K562 (cell line): Measurements from ENCODE around the gene RERE.

ENCODE experiments used
- CTCF ChIP-seq, 3 experiments: IDR thresholded peaks in 2 of 3; conservative IDR thresholded peaks in 1 of 3; 2 replicates each; pipeline ENCODE4 v1.5.1; 2011 to 2012; ENCODE audit warnings: low read length in 3 of 3, mild to moderate bottlenecking in 3 of 3, control low read depth in 2 of 3, improper control_type of control experiment in 1 of 3, inconsistent platforms in 1 of 3, low read depth in 1 of 3, mixed read lengths in 1 of 3, moderate library complexity in 1 of 3; ENCODE audit not compliant: insufficient read depth in 2 of 3
- HNRNPK ChIP-seq: fragments of 200-400 bp; formaldehyde crosslinking; IDR thresholded peaks from one replicate; pipeline ENCODE4 v1.6.1; 2018; ENCODE audit warnings: mild to moderate bottlenecking, low read depth, low read length; ENCODE audit not compliant: poor library complexity, severe bottlenecking
- NCOA6 ChIP-seq: fragments of 450-650 bp; IDR thresholded peaks from 2 replicates; pipeline ENCODE4 v1.6.1; 2017; ENCODE audit warnings: mild to moderate bottlenecking
- POLR2AphosphoS2 ChIP-seq: IDR thresholded peaks from 2 replicates; pipeline ENCODE4 v1.6.1; 2012; ENCODE audit warnings: low read length, improper control_type of control experiment
- RAD21 ChIP-seq, 2 experiments: fragments of 250-450 bp in 1 of 2; fragments of 450-650 bp in 1 of 2; sonication (Bioruptor Pico) in 1 of 2; formaldehyde crosslinking in 1 of 2; IDR thresholded peaks in 1 of 2; conservative IDR thresholded peaks in 1 of 2; 2 replicates each; pipeline versions ENCODE4 v1.4.0 to v1.8.0; 2020 to 2022; ENCODE audit warnings: mild to moderate bottlenecking in 2 of 2, moderate library complexity in 1 of 2
- SMAD1 ChIP-seq: fragments of 150-350 bp; IDR thresholded peaks from 2 replicates; pipeline ENCODE4 v1.6.1; 2014; ENCODE audit warnings: low read length, low read depth; ENCODE audit not compliant: partially characterized antibody
- TF ChIP-seq, protein P1 (sequence below): fragments of 450-650 bp; formaldehyde crosslinking; conservative IDR thresholded peaks from 2 replicates; pipeline ENCODE4 v1.4.0; 2022; ENCODE audit warnings: mild to moderate bottlenecking, missing genetic modification characterization

DNA sequence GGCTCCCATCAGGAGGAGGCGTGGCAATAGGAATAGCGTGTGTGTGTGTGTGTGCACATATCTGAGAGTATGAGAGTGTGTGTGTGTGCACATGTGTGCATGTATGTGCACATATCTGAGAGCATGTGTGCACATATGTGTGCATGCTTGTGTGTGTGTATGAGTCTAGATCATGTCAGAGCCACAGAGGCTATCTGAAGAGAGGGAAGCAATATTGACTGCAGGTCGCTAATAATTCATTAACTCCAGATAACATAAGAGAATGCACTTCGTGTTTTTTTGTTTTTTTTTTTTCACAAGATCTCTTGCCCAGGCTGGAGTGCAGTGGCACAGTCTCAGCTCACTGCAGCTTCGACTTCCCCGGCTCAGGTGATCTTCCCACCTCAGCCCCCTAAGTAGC lies 504.2 kb downstream of the RERE start:
- TF ChIP-seq RAD21 (CRISPR knock-in tag; conservative IDR thresholded peaks at IDR 0.05 in 1 of 2, IDR thresholded peaks at IDR 0.05 in 1 of 2) (no peak), CTCF (IDR thresholded peaks at IDR 0.05 in 2 of 3, conservative IDR thresholded peaks at IDR 0.05 in 1 of 3; ENCODE audit: insufficient read depth in 2 of 3, low read depth in 1 of 3, low read length in 3 of 3) (no peak), POLR2AphosphoS2 (no peak), HNRNPK (no peak), NCOA6 (no peak), SMAD1 (no peak)
- TF ChIP-seq, protein P1, sequence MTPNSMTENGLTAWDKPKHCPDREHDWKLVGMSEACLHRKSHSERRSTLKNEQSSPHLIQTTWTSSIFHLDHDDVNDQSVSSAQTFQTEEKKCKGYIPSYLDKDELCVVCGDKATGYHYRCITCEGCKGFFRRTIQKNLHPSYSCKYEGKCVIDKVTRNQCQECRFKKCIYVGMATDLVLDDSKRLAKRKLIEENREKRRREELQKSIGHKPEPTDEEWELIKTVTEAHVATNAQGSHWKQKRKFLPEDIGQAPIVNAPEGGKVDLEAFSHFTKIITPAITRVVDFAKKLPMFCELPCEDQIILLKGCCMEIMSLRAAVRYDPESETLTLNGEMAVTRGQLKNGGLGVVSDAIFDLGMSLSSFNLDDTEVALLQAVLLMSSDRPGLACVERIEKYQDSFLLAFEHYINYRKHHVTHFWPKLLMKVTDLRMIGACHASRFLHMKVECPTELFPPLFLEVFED (CRISPR knock-in tag) = no peak
